HG03354 (cell line): ENCODE data around the gene PSMC3IP.

Experiments
- ATAC-seq: cut with Tn5 transposase; IDR thresholded peaks from one replicate; pipeline ENCODE4 v1.9.1; 2021; ENCODE audit warnings: mild to moderate bottlenecking; ENCODE audit not compliant: unreplicated experiment, poor library complexity, severe bottlenecking

The PSMC3IP gene

GRCh38 chr17:42586514-42587230 is 9.1 kb upstream of the PSMC3IP start:
- ATAC-seq: no peak

GRCh38 chr17:42585353-42585752 is 7.8 kb upstream of the PSMC3IP start:
- ATAC-seq: no peak

- no peak for ATAC-seq
Measured at GRCh38 chr17:42584880-42585279, 7.4 kb upstream of the PSMC3IP start.

GRCh38 chr17:42581744-42582270 is 4.3 kb upstream of the PSMC3IP start:
- ATAC-seq: no peak

GRCh38 chr17:42579794-42580551 is 2.4 kb upstream of the PSMC3IP start:
- ATAC-seq: no peak

- ATAC-seq: peak; percentile 59
Measured at GRCh38 chr17:42578282-42578869, 847 bp upstream of the PSMC3IP start.

- no peak for ATAC-seq
Measured at GRCh38 chr17:42577140-42577531, 393 bp downstream of the PSMC3IP start.

- no peak for ATAC-seq
Measured at GRCh38 chr17:42574463-42574862, 3.1 kb downstream of the PSMC3IP start.

GRCh38 chr17:42573095-42573494 is 4.4 kb downstream of the PSMC3IP start:
- ATAC-seq: no peak

- ATAC-seq: no peak
Measured at GRCh38 chr17:42571435-42572225, 5.9 kb downstream of the PSMC3IP start.

GRCh38 chr17:42568341-42569111 is 9.0 kb downstream of the PSMC3IP start:
- ATAC-seq: no peak

- peak; percentile 67 for ATAC-seq
Measured at GRCh38 chr17:42566883-42567573, 10.5 kb downstream of the PSMC3IP start, which contains the start of gene MLX. Gene MLX, plus strand, starts transcription at chr17:42567100. Its CDS starts 25 bp downstream, at chr17:42567125.

- peak; percentile 4 for ATAC-seq
Measured at GRCh38 chr17:42566215-42566882, 11.2 kb downstream of the PSMC3IP start.

- no peak for ATAC-seq
Measured at GRCh38 chr17:42565523-42566214, 11.9 kb downstream of the PSMC3IP start.

GRCh38 chr17:42564815-42565522 is 12.6 kb downstream of the PSMC3IP start:
- no peak for ATAC-seq

- no peak for ATAC-seq
Measured at GRCh38 chr17:42563950-42564349, 13.6 kb downstream of the PSMC3IP start.

GRCh38 chr17:42563543-42563942 is 14.0 kb downstream of the PSMC3IP start:
- no peak for ATAC-seq
